Naive thymus-derived CD8-positive, alpha-beta T cell (primary cell): ENCODE measurements around the gene CD86. TPM values are rescaled to one million over a fixed set of nuclear protein-coding genes. Genes with fewer than 3 reads are reported as not detected.
A peak's percentile ranks its signal among the peaks of the same experiment; 100 is the strongest.

Source experiments
- ATAC-seq, 2 donors: fragments of 150-1000 bp; cut with Tn5 transposase in 1 of 2; sonication (Bioruptor Pico), chemical (Tn5 transposase) in 1 of 2; 1 replicate in 1 of 2; 2 replicates in 1 of 2; pipeline ENCODE4 v1.10.0; 2021; ENCODE audit warnings: mild to moderate bottlenecking in 2 of 2, moderate library complexity in 2 of 2
- POLR2A ChIA-PET: fragments of 350-600 bp; sonication (Branson Sonifier 250); formaldehyde crosslinking; loops from one replicate; lab custom pipeline; 2021; ENCODE audit warnings: antibody characterized with exemption; lab: Charles Lee
- DNase-seq, 10 donors: peaks; one replicate each; pipeline versions ENCODE4 v3.0.0 to v3.0.0-alpha.2; 2020 to 2022
- H3K27ac Mint-ChIP-seq, 10 donors: one replicate each; pipeline ENCODE4 v1.8.0; 2020 to 2022; ENCODE audit warnings: mild to moderate bottlenecking in 10 of 10, mixed read lengths in 10 of 10, moderate library complexity in 4 of 10, inconsistent platforms in 1 of 10
- H3K27me3 Mint-ChIP-seq, 5 donors: one replicate each; pipeline ENCODE4 v1.8.0; 2021 to 2022; ENCODE audit warnings: mixed read lengths in 5 of 5
- H3K36me3 Mint-ChIP-seq, 3 donors: one replicate each; pipeline ENCODE4 v1.8.0; 2020 to 2022; ENCODE audit warnings: mixed read lengths in 3 of 3, mild to moderate bottlenecking in 2 of 3, inconsistent platforms in 1 of 3
- H3K4me1 Mint-ChIP-seq, 4 donors: one replicate each; pipeline ENCODE4 v1.8.0; 2021 to 2022; ENCODE audit warnings: mixed read lengths in 4 of 4
- H3K4me3 Mint-ChIP-seq, 10 donors: one replicate each; pipeline ENCODE4 v1.8.0; 2020 to 2022; ENCODE audit warnings: mild to moderate bottlenecking in 10 of 10, mixed read lengths in 10 of 10, moderate library complexity in 6 of 10, inconsistent platforms in 1 of 10
- H3K9me3 Mint-ChIP-seq, 9 donors: one replicate each; pipeline ENCODE4 v1.8.0; 2020 to 2022; ENCODE audit warnings: mixed read lengths in 9 of 9, mild to moderate bottlenecking in 3 of 9, inconsistent platforms in 1 of 9, moderate library complexity in 1 of 9
- polyA plus RNA-seq, 3 donors: library from polyadenylated mRNA; unstranded; fragments of 300-500 nt; fragmentation: Illumina TruSeq; gene quantifications; one replicate each; pipeline ENCODE4 v1.2.3, GENCODE V29; 2021
- total RNA-seq, 8 experiments: library from RNA in 2 of 8; stranded (reverse) in 2 of 8; gene quantifications; one replicate each; pipeline ENCODE4 v1.2.3 and lab custom pipeline; 2021 to 2026

Gene CD86
- total and polyA plus RNA-seq, 5 experiments from 2014 or later = 0.36 to 0.83 (median 0.45) TPM; not detected in 2

DNA sequence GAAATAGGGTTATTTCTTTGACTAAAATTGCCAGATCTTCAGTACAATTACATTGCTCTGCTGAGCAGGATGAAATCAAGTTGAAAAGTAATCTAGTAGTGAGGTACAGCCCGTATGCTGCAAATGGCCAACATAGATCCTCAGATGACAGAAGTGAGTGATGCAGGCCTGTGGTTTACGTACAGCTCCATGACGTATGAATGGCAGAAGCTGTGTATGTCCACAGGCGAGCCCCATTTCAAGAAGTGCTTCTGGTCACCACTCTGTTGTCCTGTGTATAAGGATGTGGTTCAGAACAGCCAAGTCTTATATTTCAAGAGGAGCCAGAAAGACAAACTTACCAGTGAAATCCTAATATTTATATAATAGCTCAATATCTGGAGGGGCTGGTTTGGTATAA is 9.2 kb downstream of the CD86 start:
- no peak for ATAC-seq
- Mint-ChIP-seq H3K36me3 (no peaks in the 10 kb centered on the region), H3K9me3 (no peaks in the 10 kb centered on the region), H3K4me3 (no peak overlapping the region), H3K27ac (no peak overlapping the region), H3K27me3 (peaks cover 0 to 4% (median 0%) of the 10 kb centered on the region in 5 donors), H3K4me1 (peaks cover 0 to 23% (median 2%) of the 10 kb centered on the region in 4 donors)
- DNase-seq = no peak
- POLR2A ChIA-PET = no interaction called here

DNA sequence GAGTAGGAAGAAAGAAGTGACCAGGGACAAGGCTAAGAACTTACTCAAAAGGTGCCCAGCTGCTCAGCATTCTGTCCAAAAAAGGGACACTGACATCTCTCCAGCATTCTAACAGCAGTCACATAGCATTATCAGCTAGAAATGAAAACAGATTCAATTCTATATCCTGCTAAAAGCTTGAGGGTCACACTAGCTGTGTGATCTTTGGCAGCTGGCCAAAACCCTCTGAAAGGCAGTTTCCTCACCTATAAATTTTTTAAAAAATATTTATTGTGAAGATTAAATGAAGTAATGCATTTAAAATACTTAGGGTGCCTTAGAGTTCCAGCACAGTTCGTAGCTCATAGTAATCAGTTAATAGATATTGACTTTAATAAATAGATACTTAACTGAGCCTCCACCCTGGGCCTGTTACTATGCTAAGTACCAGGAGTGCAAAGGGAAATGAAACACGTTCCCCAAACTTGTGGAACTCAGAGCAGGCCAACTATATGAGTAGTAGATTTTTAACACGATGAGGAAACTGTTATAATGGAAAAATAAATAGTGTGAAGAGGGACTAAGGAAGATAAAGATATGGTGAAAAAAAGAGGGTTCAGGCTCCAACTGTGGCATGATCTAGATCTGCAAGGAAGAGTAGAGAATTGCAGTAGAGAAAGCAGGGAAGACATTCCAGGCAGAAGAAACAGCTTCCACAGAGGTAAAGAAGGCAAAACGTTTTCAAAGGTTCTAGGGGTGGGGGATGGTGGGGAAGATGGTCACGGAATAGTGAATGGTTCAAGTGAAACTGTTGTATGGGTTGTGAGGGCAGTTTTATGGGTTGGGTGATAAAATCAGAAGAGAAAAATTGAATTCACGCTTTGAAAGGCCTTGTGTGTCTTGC is 11.4 kb downstream of the CD86 start:
- POLR2A ChIA-PET = no interaction called here
- no peak for DNase-seq
- ATAC-seq = no peak
- peaks cover 0 to 4% (median 0%) of the 10 kb centered on the region in 5 donors for H3K27me3 Mint-ChIP-seq
- H3K36me3 Mint-ChIP-seq = no peaks in the 10 kb centered on the region
- H3K27ac Mint-ChIP-seq = no peak overlapping the region
- H3K4me1 Mint-ChIP-seq = peaks cover 0 to 23% (median 2%) of the 10 kb centered on the region in 4 donors
- peaks cover 0 to under 1% (median 0%) of the 10 kb centered on the region in 9 donors for H3K9me3 Mint-ChIP-seq
- peak overlapping the region in 1 of 10 donors; percentile 6 for H3K4me3 Mint-ChIP-seq

DNA sequence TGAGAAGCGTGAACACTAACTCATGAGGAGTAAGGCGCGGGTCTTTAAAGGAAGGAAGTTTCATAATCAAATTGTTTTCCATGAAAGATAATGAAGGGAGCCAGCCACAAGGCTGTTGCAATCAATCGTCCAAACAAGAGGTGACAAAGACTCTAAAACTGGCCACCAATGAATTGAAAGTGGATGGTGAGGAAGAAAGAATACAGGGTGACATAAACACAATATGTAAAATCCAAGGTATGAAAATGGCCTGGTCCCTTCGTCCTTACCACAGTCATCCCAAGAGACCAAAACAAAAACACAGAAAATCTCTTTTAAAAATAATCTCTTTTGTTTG is 12.0 kb downstream of the CD86 start:
- H3K27ac Mint-ChIP-seq = no peak overlapping the region
- ATAC-seq (no peak), DNase-seq (no peak)
- peaks cover 0 to 3% (median 0%) of the 10 kb centered on the region in 9 donors for H3K9me3 Mint-ChIP-seq
- no peaks in the 10 kb centered on the region for H3K36me3 Mint-ChIP-seq
- H3K4me1 Mint-ChIP-seq = peaks cover 0 to 23% (median 2%) of the 10 kb centered on the region in 4 donors
- peaks cover 0 to 4% (median 0%) of the 10 kb centered on the region in 5 donors for H3K27me3 Mint-ChIP-seq
- POLR2A ChIA-PET = no interaction called here
- H3K4me3 Mint-ChIP-seq = no peak overlapping the region

- H3K27me3 Mint-ChIP-seq = peaks cover 0 to 4% (median 0%) of the 10 kb centered on the region in 5 donors
- POLR2A ChIA-PET = no interaction called here
- H3K4me3 Mint-ChIP-seq = no peak overlapping the region
- H3K36me3 Mint-ChIP-seq = no peaks in the 10 kb centered on the region
- DNase-seq = no peak
- H3K4me1 Mint-ChIP-seq = peaks cover 0 to 23% (median 2%) of the 10 kb centered on the region in 4 donors
- peaks cover 0 to 3% (median 0%) of the 10 kb centered on the region in 9 donors for H3K9me3 Mint-ChIP-seq
- no peak for ATAC-seq
- no peak overlapping the region for H3K27ac Mint-ChIP-seq
Observed at GRCh38 chr3:122067588-122068240, 12.6 kb downstream of the CD86 start.

DNA sequence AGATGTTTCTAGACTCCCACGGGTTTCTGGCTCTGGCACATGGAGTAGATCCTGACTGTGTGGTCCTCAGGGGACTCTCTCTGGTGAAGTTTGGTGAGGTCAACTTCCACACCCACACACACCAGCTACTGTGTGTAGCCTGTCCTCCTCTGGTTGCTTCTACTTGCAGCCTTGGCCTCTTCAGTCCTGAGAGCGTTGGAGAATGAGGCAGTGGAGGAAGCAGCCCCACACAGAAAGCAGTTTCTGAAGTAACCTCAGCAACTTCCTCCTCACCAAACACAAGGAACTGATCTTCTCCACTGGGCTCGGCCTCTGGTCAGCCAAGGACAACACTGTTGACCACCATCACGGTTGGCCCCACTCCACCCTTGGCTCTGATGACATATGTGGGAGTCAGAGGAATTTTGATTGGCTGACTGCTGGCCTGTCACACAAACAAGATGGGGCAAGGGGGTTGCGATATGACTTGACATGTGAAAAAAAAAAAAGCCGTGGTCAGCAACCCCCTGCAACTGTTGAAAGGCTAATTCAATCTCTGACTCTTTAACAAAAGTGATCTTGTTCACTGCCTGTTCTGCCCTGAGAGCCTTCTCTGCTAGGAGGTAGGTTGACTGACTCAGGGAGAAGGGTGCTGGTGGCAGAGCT is 19.6 kb downstream of the CD86 start:
- H3K36me3 Mint-ChIP-seq = peaks cover 3 to 6% (median 4%) of the 10 kb centered on the region in 3 donors
- POLR2A ChIA-PET = no interaction called here
- H3K9me3 Mint-ChIP-seq = peaks cover 0 to 9% (median 0%) of the 10 kb centered on the region in 9 donors
- H3K27ac Mint-ChIP-seq = peak overlapping the region in 1 of 10 donors; percentile 67
- peak overlapping the region in 1 of 10 donors; percentile 46 for H3K4me3 Mint-ChIP-seq
- H3K4me1 Mint-ChIP-seq = peaks cover 0 to 34% (median 6%) of the 10 kb centered on the region in 4 donors
- DNase-seq (no peak), ATAC-seq (no peak)
- H3K27me3 Mint-ChIP-seq = peaks cover 4 to 57% (median 12%) of the 10 kb centered on the region in 5 donors

GRCh38 chr3:122076491-122077292 is 21.5 kb downstream of the CD86 start:
- Mint-ChIP-seq H3K4me3 (peak overlapping the region in 1 of 10 donors; percentile 80), H3K27me3 (peaks cover 4 to 60% (median 15%) of the 10 kb centered on the region in 5 donors), H3K9me3 (peaks cover 0 to 9% (median 0%) of the 10 kb centered on the region in 9 donors), H3K4me1 (peaks cover 0 to 34% (median 6%) of the 10 kb centered on the region in 4 donors), H3K36me3 (peaks cover 3 to 6% (median 4%) of the 10 kb centered on the region in 3 donors), H3K27ac (peak overlapping the region in 2 of 10 donors; percentile 18 to 73)
- no peak for ATAC-seq
- no peak for DNase-seq
- POLR2A ChIA-PET = no interaction called here

DNA sequence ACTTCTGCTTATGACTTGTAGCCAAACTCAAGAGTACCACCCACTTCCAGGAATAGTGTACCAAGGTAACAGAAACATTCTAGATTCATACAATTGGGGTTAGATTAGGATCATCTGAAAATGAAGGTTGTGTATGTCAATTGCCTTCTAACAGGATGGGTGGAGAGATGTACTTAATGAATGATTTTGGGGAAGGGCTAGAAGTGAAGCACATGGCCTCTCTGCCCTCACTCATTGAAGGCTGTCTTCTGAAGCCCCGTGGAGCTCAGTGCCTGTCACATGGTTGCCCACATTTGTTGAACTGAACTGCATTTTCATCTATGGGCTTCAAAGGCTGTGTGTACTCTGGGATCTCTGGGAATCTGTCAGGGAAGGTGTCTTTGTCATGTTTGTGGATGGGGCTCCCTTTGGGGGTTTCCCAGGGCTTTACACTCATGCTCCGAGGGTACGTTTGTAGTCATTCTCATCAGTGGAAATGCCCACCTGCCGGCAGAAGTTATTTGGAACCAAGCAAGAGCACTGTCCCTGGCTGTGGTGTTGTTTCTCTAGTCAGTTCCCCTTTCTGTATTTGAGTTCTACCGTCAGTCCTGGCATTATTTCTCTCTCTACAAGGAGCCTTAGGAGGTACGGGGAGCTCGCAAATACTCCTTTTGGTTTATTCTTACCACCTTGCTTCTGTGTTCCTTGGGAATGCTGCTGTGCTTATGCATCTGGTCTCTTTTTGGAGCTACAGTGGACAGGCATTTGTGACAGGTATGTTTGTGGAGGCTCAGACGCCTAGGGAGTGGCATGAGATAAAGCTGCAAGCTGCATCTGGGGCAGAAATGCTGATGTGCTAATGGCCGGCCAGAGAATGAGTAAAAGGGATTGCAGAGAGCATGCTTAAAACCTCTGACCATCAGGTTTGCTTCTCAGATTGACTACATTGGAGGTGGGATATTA is 22.4 kb downstream of the CD86 start:
- peaks cover 0 to 40% (median 6%) of the 10 kb centered on the region in 4 donors for H3K4me1 Mint-ChIP-seq
- ATAC-seq = peak in 1 of 2 donors; percentile 49
- POLR2A ChIA-PET = no interaction called here
- peaks cover 0 to 9% (median 0%) of the 10 kb centered on the region in 9 donors for H3K9me3 Mint-ChIP-seq
- H3K36me3 Mint-ChIP-seq = peaks cover 3 to 6% (median 4%) of the 10 kb centered on the region in 3 donors
- DNase-seq = no peak
- H3K4me3 Mint-ChIP-seq = peak overlapping the region in 2 of 10 donors; percentile 2 to 80
- peak overlapping the region in 1 of 10 donors; percentile 73 for H3K27ac Mint-ChIP-seq
- H3K27me3 Mint-ChIP-seq = peaks cover 4 to 60% (median 15%) of the 10 kb centered on the region in 5 donors

GRCh38 chr3:122078235-122078935 is 23.2 kb downstream of the CD86 start:
- Mint-ChIP-seq H3K4me1 (peaks cover 0 to 40% (median 6%) of the 10 kb centered on the region in 4 donors), H3K9me3 (peaks cover 0 to 4% (median 0%) of the 10 kb centered on the region in 9 donors), H3K4me3 (peak overlapping the region in 1 of 10 donors; percentile 80), H3K27me3 (peaks cover 1 to 60% (median 15%) of the 10 kb centered on the region in 5 donors), H3K36me3 (peaks cover under 1 to 3% (median 3%) of the 10 kb centered on the region in 3 donors), H3K27ac (peak overlapping the region in 1 of 10 donors; percentile 23)
- ATAC-seq = no peak
- POLR2A ChIA-PET = no interaction called here
- no peak for DNase-seq

GRCh38 chr3:122079524-122080206 is 24.5 kb downstream of the CD86 start:
- H3K9me3 Mint-ChIP-seq = no peaks in the 10 kb centered on the region
- peaks cover 0 to 34% (median 6%) of the 10 kb centered on the region in 4 donors for H3K4me1 Mint-ChIP-seq
- no peak for ATAC-seq
- no peak overlapping the region for H3K4me3 Mint-ChIP-seq
- POLR2A ChIA-PET = no interaction called here
- no peak for DNase-seq
- no peaks in the 10 kb centered on the region for H3K36me3 Mint-ChIP-seq
- peaks cover 1 to 51% (median 9%) of the 10 kb centered on the region in 5 donors for H3K27me3 Mint-ChIP-seq
- H3K27ac Mint-ChIP-seq = no peak overlapping the region

- Mint-ChIP-seq H3K4me3 (no peak overlapping the region), H3K36me3 (no peaks in the 10 kb centered on the region)
Observed at GRCh38 chr3:122080207-122080587, 25.0 kb downstream of the CD86 start.

More at GRCh38 chr3:122080207-122080587, 25.0 kb downstream of the CD86 start:
- Mint-ChIP-seq H3K27ac (no peak overlapping the region), H3K4me1 (peaks cover 0 to 33% (median 6%) of the 10 kb centered on the region in 4 donors), H3K27me3 (peaks cover 1 to 47% (median 9%) of the 10 kb centered on the region in 5 donors), H3K9me3 (no peaks in the 10 kb centered on the region)
- POLR2A ChIA-PET = no interaction called here
- no peak for DNase-seq
- ATAC-seq = no peak
